NB4 (cell line): ENCODE measurements around the gene C17orf100.

Experiments
- CTCF ChIP-seq: IDR thresholded peaks from one replicate; pipeline ENCODE4 v1.5.1; 2012; ENCODE audit warnings: low read depth, low read length
- POLR2A ChIP-seq: IDR thresholded peaks from 2 replicates; pipeline ENCODE4 v1.6.1; 2011; ENCODE audit warnings: mild to moderate bottlenecking; ENCODE audit not compliant: insufficient read length; ENCODE audit errors: extremely low read depth

- TF ChIP-seq POLR2A (no peak), CTCF (no peak)
These were observed 37.4 kb downstream of the C17orf100 start for GRCh38 chr17:6688944-6689343.
